ENCODE results near the gene RYR3.

Gene RYR3

GRCh38 chr15:33735143-33735542, 424.4 kb downstream of the RYR3 start:
- H3K79me1 ChIP-seq (ENCODE audit: low read depth, low read length) = no peaks in the 10 kb centered on the region
- H3K4ac ChIP-seq (ENCODE audit: low read length) = no peak overlapping the region
- H2BK15ac ChIP-seq (ENCODE audit: low read length) = no peak overlapping the region
- no peak overlapping the region for H3K23ac ChIP-seq (ENCODE audit: low read depth, low read length, poor library complexity)
- no peak overlapping the region for H3K9ac ChIP-seq (ENCODE audit: low read depth, low read length, poor library complexity)
- H2BK5ac ChIP-seq (ENCODE audit: low read length) = no peak overlapping the region
- no peak overlapping the region for H3K18ac ChIP-seq (ENCODE audit: low read length)
- H2AFZ ChIP-seq (ENCODE audit: low read length) = no peak overlapping the region
- H4K8ac ChIP-seq (ENCODE audit: low read depth, low read length) = no peak overlapping the region
- no peak overlapping the region for H2BK12ac ChIP-seq (ENCODE audit: low read length)
- no peak overlapping the region for H2AK5ac ChIP-seq (ENCODE audit: low read depth, low read length)
- H3K36me3 ChIP-seq (replicated peaks in 1 of 2; ENCODE audit: control insufficient read depth in 2 of 2, insufficient read depth in 2 of 2, low read length in 2 of 2) = no peaks in the 10 kb centered on the region
- H4K91ac ChIP-seq (ENCODE audit: low read depth, low read length, poor library complexity) = no peak overlapping the region
- H3K14ac ChIP-seq (ENCODE audit: low read length) = no peak overlapping the region
- no peaks in the 10 kb centered on the region for H3K9me3 ChIP-seq (replicated peaks in 1 of 2; ENCODE audit: control insufficient read depth in 2 of 2, insufficient read depth in 1 of 2, low read depth in 1 of 2, low read length in 2 of 2)
- no peak overlapping the region for H3K4me2 ChIP-seq (ENCODE audit: insufficient read depth, low read length, poor library complexity, severe bottlenecking)
- no peaks in the 10 kb centered on the region for H3K4me1 ChIP-seq (ENCODE audit: control insufficient read depth in 2 of 2, insufficient read depth in 1 of 2, low read depth in 1 of 2, low read length in 2 of 2)
- peaks cover 0 to 9% (median 0%) of the 10 kb centered on the region in 3 experiments for H3K27me3 ChIP-seq (ENCODE audit: control insufficient read depth in 3 of 3, insufficient read depth in 3 of 3, low read depth in 1 of 3, low read length in 3 of 3)
- no peak overlapping the region for H3K4me3 ChIP-seq (ENCODE audit: low read length in 2 of 2)
- WGBS, 2 donors (ENCODE audit: extremely low coverage in 2 of 2, insufficient read length in 2 of 2, insufficient replicate concordance in 1 of 2) = no CpG with 5 or more reads among the region's 1 CpG
- no peak for DNase-seq (ENCODE audit: low spot score)
- H2BK120ac ChIP-seq (ENCODE audit: low read depth, low read length) = no peak overlapping the region
- H3K27ac ChIP-seq (replicated peaks; ENCODE audit: low read length) = no peak overlapping the region

- no peak overlapping the region for H2BK15ac ChIP-seq (ENCODE audit: low read length)
- peaks cover 0 to 9% (median 0%) of the 10 kb centered on the region in 3 experiments for H3K27me3 ChIP-seq (ENCODE audit: control insufficient read depth in 3 of 3, insufficient read depth in 3 of 3, low read depth in 1 of 3, low read length in 3 of 3)
- H3K18ac ChIP-seq (ENCODE audit: low read length) = no peak overlapping the region
- no peaks in the 10 kb centered on the region for H3K79me1 ChIP-seq (ENCODE audit: low read depth, low read length)
- H3K4me3 ChIP-seq (ENCODE audit: low read length in 2 of 2) = no peak overlapping the region
- H3K4ac ChIP-seq (ENCODE audit: low read length) = no peak overlapping the region
- H2BK12ac ChIP-seq (ENCODE audit: low read length) = no peak overlapping the region
- DNase-seq (ENCODE audit: low spot score) = peak; percentile 6
- no peaks in the 10 kb centered on the region for H3K36me3 ChIP-seq (replicated peaks in 1 of 2; ENCODE audit: control insufficient read depth in 2 of 2, insufficient read depth in 2 of 2, low read length in 2 of 2)
- no peak overlapping the region for H3K14ac ChIP-seq (ENCODE audit: low read length)
- no peak overlapping the region for H4K8ac ChIP-seq (ENCODE audit: low read depth, low read length)
- H3K4me1 ChIP-seq (ENCODE audit: control insufficient read depth in 2 of 2, insufficient read depth in 1 of 2, low read depth in 1 of 2, low read length in 2 of 2) = no peaks in the 10 kb centered on the region
- no peak overlapping the region for H3K27ac ChIP-seq (replicated peaks; ENCODE audit: low read length)
- H2BK5ac ChIP-seq (ENCODE audit: low read length) = no peak overlapping the region
- no peak overlapping the region for H2BK120ac ChIP-seq (ENCODE audit: low read depth, low read length)
- WGBS, 2 donors (ENCODE audit: extremely low coverage in 2 of 2, insufficient read length in 2 of 2, insufficient replicate concordance in 1 of 2) = no CpG with 5 or more reads among the region's 7 CpGs
- H2AK5ac ChIP-seq (ENCODE audit: low read depth, low read length) = no peak overlapping the region
- no peaks in the 10 kb centered on the region for H3K9me3 ChIP-seq (replicated peaks in 1 of 2; ENCODE audit: control insufficient read depth in 2 of 2, insufficient read depth in 1 of 2, low read depth in 1 of 2, low read length in 2 of 2)
- no peak overlapping the region for H3K23ac ChIP-seq (ENCODE audit: low read depth, low read length, poor library complexity)
- no peak overlapping the region for H3K9ac ChIP-seq (ENCODE audit: low read depth, low read length, poor library complexity)
- no peak overlapping the region for H3K4me2 ChIP-seq (ENCODE audit: insufficient read depth, low read length, poor library complexity, severe bottlenecking)
- no peak overlapping the region for H4K91ac ChIP-seq (ENCODE audit: low read depth, low read length, poor library complexity)
- no peak overlapping the region for H2AFZ ChIP-seq (ENCODE audit: low read length)
Observed at GRCh38 chr15:33735637-33736247, 425.0 kb downstream of the RYR3 start.

GRCh38 chr15:33737687-33738601, 427.2 kb downstream of the RYR3 start:
- Histone ChIP-seq H3K9ac (ENCODE audit: low read depth, low read length, poor library complexity) (no peak overlapping the region), H3K4me2 (ENCODE audit: insufficient read depth, low read length, poor library complexity, severe bottlenecking) (peak overlapping the region; percentile 35)

More at GRCh38 chr15:33737687-33738601, 427.2 kb downstream of the RYR3 start:
- H3K27me3 ChIP-seq (ENCODE audit: control insufficient read depth in 3 of 3, insufficient read depth in 3 of 3, low read depth in 1 of 3, low read length in 3 of 3) = peaks cover 0 to 9% (median 0%) of the 10 kb centered on the region in 3 experiments
- peaks cover 0 to 2% of the 10 kb centered on the region in 2 donors for H3K36me3 ChIP-seq (replicated peaks in 1 of 2; ENCODE audit: control insufficient read depth in 2 of 2, insufficient read depth in 2 of 2, low read length in 2 of 2)
- H3K9me3 ChIP-seq (replicated peaks in 1 of 2; ENCODE audit: control insufficient read depth in 2 of 2, insufficient read depth in 1 of 2, low read depth in 1 of 2, low read length in 2 of 2) = no peaks in the 10 kb centered on the region
- no peaks in the 10 kb centered on the region for H3K79me1 ChIP-seq (ENCODE audit: low read depth, low read length)
- DNase-seq (ENCODE audit: low spot score) = peak; percentile 49
- no peak overlapping the region for H3K27ac ChIP-seq (replicated peaks; ENCODE audit: low read length)
- H4K8ac ChIP-seq (ENCODE audit: low read depth, low read length) = no peak overlapping the region
- no peak overlapping the region for H2BK15ac ChIP-seq (ENCODE audit: low read length)
- no peak overlapping the region for H2BK120ac ChIP-seq (ENCODE audit: low read depth, low read length)
- no peak overlapping the region for H4K91ac ChIP-seq (ENCODE audit: low read depth, low read length, poor library complexity)
- WGBS, 2 donors (ENCODE audit: extremely low coverage in 2 of 2, insufficient read length in 2 of 2, insufficient replicate concordance in 1 of 2) = no CpG with 5 or more reads among the region's 15 CpGs
- H3K4me3 ChIP-seq (ENCODE audit: low read length in 2 of 2) = no peak overlapping the region
- no peak overlapping the region for H2BK12ac ChIP-seq (ENCODE audit: low read length)
- no peak overlapping the region for H3K23ac ChIP-seq (ENCODE audit: low read depth, low read length, poor library complexity)
- no peak overlapping the region for H3K14ac ChIP-seq (ENCODE audit: low read length)
- no peak overlapping the region for H2BK5ac ChIP-seq (ENCODE audit: low read length)
- no peak overlapping the region for H3K4ac ChIP-seq (ENCODE audit: low read length)
- H2AFZ ChIP-seq (ENCODE audit: low read length) = peak overlapping the region; percentile 18
- H3K18ac ChIP-seq (ENCODE audit: low read length) = no peak overlapping the region
- H3K4me1 ChIP-seq (ENCODE audit: control insufficient read depth in 2 of 2, insufficient read depth in 1 of 2, low read depth in 1 of 2, low read length in 2 of 2) = no peaks in the 10 kb centered on the region
- H2AK5ac ChIP-seq (ENCODE audit: low read depth, low read length) = no peak overlapping the region

Measured in neuronal stem cell (in vitro differentiated cells).